Neuronal stem cell (in vitro differentiated cells): ENCODE measurements around the gene ZNHIT2.
A peak's percentile ranks its signal among the peaks of the same experiment; 100 is the strongest.

ENCODE experiments used
- DNase-seq: peaks from one replicate; pipeline ENCODE4 v3.0.0-alpha.2; 2013; ENCODE audit warnings: low spot score
- H2AFZ ChIP-seq: one replicate; pipeline ENCODE4 v1.6.1; 2013; ENCODE audit warnings: mild to moderate bottlenecking, low read length, inconsistent platforms
- H2AK5ac ChIP-seq: 2 replicates; pipeline ENCODE4 v1.6.1; 2013; ENCODE audit warnings: low read depth, mild to moderate bottlenecking, inconsistent platforms, low read length, moderate library complexity, mixed read lengths
- H2BK120ac ChIP-seq: 2 replicates; pipeline ENCODE4 v1.6.1; 2013; ENCODE audit warnings: low read depth, mild to moderate bottlenecking, inconsistent platforms, low read length, moderate library complexity, mixed read lengths
- H2BK12ac ChIP-seq: one replicate; pipeline ENCODE4 v1.6.1; 2013; ENCODE audit warnings: low read length, inconsistent platforms
- H2BK15ac ChIP-seq: 2 replicates; pipeline ENCODE4 v1.6.1; 2013; ENCODE audit warnings: mild to moderate bottlenecking, low read length, inconsistent platforms, mixed read lengths
- H2BK5ac ChIP-seq: one replicate; pipeline ENCODE4 v1.6.1; 2013; ENCODE audit warnings: inconsistent platforms, mild to moderate bottlenecking, low read length, moderate library complexity
- H3K14ac ChIP-seq: one replicate; pipeline ENCODE4 v1.6.1; 2013; ENCODE audit warnings: low read length, inconsistent platforms
- H3K18ac ChIP-seq: 2 replicates; pipeline ENCODE4 v1.6.1; 2013; ENCODE audit warnings: low read length, inconsistent platforms
- H3K23ac ChIP-seq: 2 replicates; pipeline ENCODE4 v1.6.1; 2013; ENCODE audit warnings: low read depth, mild to moderate bottlenecking, mixed read lengths, low read length, inconsistent platforms; ENCODE audit not compliant: poor library complexity
- H3K27ac ChIP-seq: replicated peaks from 3 replicates; pipeline ENCODE4 v1.5.1; 2013; ENCODE audit warnings: low read length, inconsistent platforms
- H3K27me3 ChIP-seq, 3 experiments: 2 replicates each; pipeline ENCODE4 v1.6.1; 2013; ENCODE audit warnings: low read length in 3 of 3, mild to moderate bottlenecking in 2 of 3, inconsistent platforms in 1 of 3, low read depth in 1 of 3, mixed read lengths in 1 of 3, moderate library complexity in 1 of 3; ENCODE audit not compliant: control insufficient read depth in 3 of 3, insufficient read depth in 3 of 3
- H3K36me3 ChIP-seq, 2 donors: replicated peaks in 1 of 2; 2 replicates each; pipeline ENCODE4 v1.6.1; 2013; ENCODE audit warnings: low read length in 2 of 2; ENCODE audit not compliant: control insufficient read depth in 2 of 2, insufficient read depth in 2 of 2
- H3K4ac ChIP-seq: 2 replicates; pipeline ENCODE4 v1.6.1; 2013; ENCODE audit warnings: inconsistent platforms, mild to moderate bottlenecking, low read length, moderate library complexity
- H3K4me1 ChIP-seq, 2 donors: 1 replicate in 1 of 2; 2 replicates in 1 of 2; pipeline ENCODE4 v1.6.1; 2013; ENCODE audit warnings: low read length in 2 of 2, low read depth in 1 of 2; ENCODE audit not compliant: control insufficient read depth in 2 of 2, insufficient read depth in 1 of 2
- H3K4me2 ChIP-seq: one replicate; pipeline ENCODE4 v1.6.1; 2013; ENCODE audit warnings: mild to moderate bottlenecking, low read length, inconsistent platforms; ENCODE audit not compliant: insufficient read depth, poor library complexity, severe bottlenecking
- H3K4me3 ChIP-seq, 2 donors: 2 replicates each; pipeline ENCODE4 v1.5.1; 2013; ENCODE audit warnings: low read length in 2 of 2, mild to moderate bottlenecking in 2 of 2, inconsistent platforms in 1 of 2, moderate library complexity in 1 of 2
- H3K79me1 ChIP-seq: one replicate; pipeline ENCODE4 v1.6.1; 2013; ENCODE audit warnings: low read depth, mild to moderate bottlenecking, inconsistent platforms, low read length, moderate library complexity
- H3K9ac ChIP-seq: one replicate; pipeline ENCODE4 v1.6.1; 2013; ENCODE audit warnings: mild to moderate bottlenecking, low read depth, low read length, inconsistent platforms; ENCODE audit not compliant: poor library complexity
- H3K9me3 ChIP-seq, 2 donors: replicated peaks in 1 of 2; 2 replicates each; pipeline versions ENCODE3 to v1.6.1; 2013; ENCODE audit warnings: low read length in 2 of 2, mild to moderate bottlenecking in 2 of 2, inconsistent platforms in 1 of 2, low read depth in 1 of 2, mixed read lengths in 1 of 2, moderate library complexity in 1 of 2; ENCODE audit not compliant: control insufficient read depth in 2 of 2, insufficient read depth in 1 of 2
- H4K8ac ChIP-seq: one replicate; pipeline ENCODE4 v1.6.1; 2013; ENCODE audit warnings: low read depth, mild to moderate bottlenecking, inconsistent platforms, low read length, moderate library complexity
- H4K91ac ChIP-seq: one replicate; pipeline ENCODE4 v1.6.1; 2013; ENCODE audit warnings: low read length, low read depth, mild to moderate bottlenecking, inconsistent platforms; ENCODE audit not compliant: poor library complexity
- WGBS, 2 donors: extraction: QIAGEN DNeasy Blood & Tissue Kit; methylation state at CpG; one replicate each; pipeline ENCODE4 v1.1.7; 2013; ENCODE audit warnings: missing lambda C conversion rate in 2 of 2, mixed read lengths in 1 of 2; ENCODE audit not compliant: insufficient read length in 2 of 2, insufficient replicate concordance in 1 of 2; ENCODE audit errors: extremely low coverage in 2 of 2; 5-methylcytosine and 5-hydroxymethylcytosine counted together

ZNHIT2 gene

DNA sequence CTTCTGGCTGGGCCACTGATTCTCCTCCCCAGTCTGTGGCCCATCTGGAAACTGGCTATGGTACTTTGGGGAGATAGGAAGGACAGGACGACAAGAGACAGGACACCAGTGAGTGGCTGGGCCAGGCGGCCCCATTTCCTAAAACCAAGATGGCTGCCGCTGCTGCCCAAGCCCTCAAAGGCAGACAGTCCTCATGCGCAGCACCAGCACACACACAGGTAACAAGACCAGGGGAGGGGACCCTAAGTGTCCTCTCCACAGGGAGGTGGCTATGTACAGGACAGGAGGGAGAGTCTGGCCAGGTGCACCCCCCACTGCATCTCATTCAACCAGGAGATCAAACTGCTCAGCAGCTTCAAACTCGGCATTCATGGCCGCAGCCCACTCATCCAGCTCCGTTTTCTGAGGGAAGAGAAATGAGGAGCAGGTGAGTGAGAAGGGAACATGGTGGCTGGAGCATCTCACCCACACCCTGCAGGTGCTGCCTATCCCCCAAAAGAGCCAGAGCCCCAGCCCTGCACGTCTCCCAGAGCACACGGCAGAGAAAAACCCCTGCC lies 38.6 kb downstream of the ZNHIT2 start:
- H2BK15ac ChIP-seq, result no peak overlapping the region
- no peak for DNase-seq
- H3K4me2 ChIP-seq, result no peak overlapping the region
- H2AK5ac ChIP-seq, result no peak overlapping the region
- H3K27me3 ChIP-seq, result no peaks in the 10 kb centered on the region
- H3K4me1 ChIP-seq, result peaks cover 0 to 8% of the 10 kb centered on the region in 2 donors
- WGBS, 2 donors, result no CpG with 5 or more reads among the region's 9 CpGs
- no peak overlapping the region for H3K9ac ChIP-seq
- no peak overlapping the region for H3K4me3 ChIP-seq
- peaks cover 35 to 74% of the 10 kb centered on the region in 2 donors for H3K36me3 ChIP-seq
- H3K9me3 ChIP-seq, result no peaks in the 10 kb centered on the region
- no peak overlapping the region for H4K91ac ChIP-seq
- H4K8ac ChIP-seq, result no peak overlapping the region
- no peak overlapping the region for H2BK5ac ChIP-seq
- H3K14ac ChIP-seq, result no peak overlapping the region
- H3K79me1 ChIP-seq, result peaks cover 12% of the 10 kb centered on the region
- no peak overlapping the region for H3K27ac ChIP-seq
- no peak overlapping the region for H2BK12ac ChIP-seq
- no peak overlapping the region for H2BK120ac ChIP-seq
- H2AFZ ChIP-seq, result no peak overlapping the region
- H3K23ac ChIP-seq, result no peak overlapping the region
- no peak overlapping the region for H3K4ac ChIP-seq
- no peak overlapping the region for H3K18ac ChIP-seq

DNA sequence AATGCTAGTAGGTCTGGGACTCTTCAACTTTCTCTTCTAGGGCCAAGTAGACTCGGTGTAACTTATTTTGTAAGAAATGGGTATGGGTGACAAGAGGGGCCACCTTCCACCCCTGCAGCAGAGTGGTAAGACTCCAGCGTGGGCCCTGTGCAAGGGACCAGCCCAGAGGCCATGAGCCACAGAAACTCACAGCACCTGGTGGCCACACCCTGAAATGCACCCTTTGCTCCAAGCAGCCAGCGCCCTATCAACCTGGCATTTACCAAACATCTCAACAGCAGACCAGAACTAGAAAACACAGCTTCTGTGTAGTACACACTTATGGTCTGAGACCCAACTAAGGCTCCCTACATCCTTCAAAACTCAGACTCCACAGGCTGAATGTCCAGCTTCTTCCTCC lies 39.4 kb downstream of the ZNHIT2 start:
- no peaks in the 10 kb centered on the region for H3K9me3 ChIP-seq
- no peak overlapping the region for H3K27ac ChIP-seq
- no peak for DNase-seq
- WGBS, 2 donors, result no CpG with 5 or more reads among the region's 3 CpGs
- peaks cover 35 to 74% of the 10 kb centered on the region in 2 donors for H3K36me3 ChIP-seq
- peaks cover 12% of the 10 kb centered on the region for H3K79me1 ChIP-seq
- no peak overlapping the region for H3K4me3 ChIP-seq
- no peak overlapping the region for H2AFZ ChIP-seq
- no peak overlapping the region for H3K18ac ChIP-seq
- no peak overlapping the region for H3K4ac ChIP-seq
- no peak overlapping the region for H2BK12ac ChIP-seq
- H3K27me3 ChIP-seq, result no peaks in the 10 kb centered on the region
- H3K23ac ChIP-seq, result no peak overlapping the region
- no peak overlapping the region for H2BK120ac ChIP-seq
- H2BK5ac ChIP-seq, result no peak overlapping the region
- no peak overlapping the region for H2AK5ac ChIP-seq
- H4K91ac ChIP-seq, result no peak overlapping the region
- no peak overlapping the region for H2BK15ac ChIP-seq
- no peak overlapping the region for H3K9ac ChIP-seq
- no peak overlapping the region for H3K14ac ChIP-seq
- H3K4me2 ChIP-seq, result no peak overlapping the region
- H4K8ac ChIP-seq, result no peak overlapping the region
- peaks cover 0 to 7% of the 10 kb centered on the region in 2 donors for H3K4me1 ChIP-seq

DNA sequence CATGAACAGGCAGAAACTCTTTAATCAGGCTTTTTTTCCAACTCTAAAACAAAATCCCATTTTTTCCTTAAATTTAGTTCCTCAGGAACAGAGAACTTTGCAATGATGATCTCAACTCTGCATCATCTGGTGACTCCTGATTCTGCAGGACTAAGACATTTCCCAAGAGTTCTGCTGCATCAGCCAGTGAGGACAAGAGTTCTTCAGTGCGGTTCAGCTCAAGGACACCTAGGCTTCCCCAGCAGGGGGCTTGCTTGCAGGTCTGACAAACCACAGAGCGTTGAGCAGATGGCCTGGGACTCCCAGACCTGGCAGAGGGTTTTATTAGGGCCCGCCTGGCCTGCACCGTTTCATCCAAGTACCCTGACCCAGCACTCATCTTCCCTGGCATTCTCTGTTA lies 40.0 kb downstream of the ZNHIT2 start:
- Histone ChIP-seq H3K4me1 (peaks cover 0 to under 1% of the 10 kb centered on the region in 2 donors), H3K36me3 (peaks cover 33 to 67% of the 10 kb centered on the region in 2 donors), H3K18ac (no peak overlapping the region), H2BK15ac (no peak overlapping the region), H2BK120ac (no peak overlapping the region), H2AK5ac (no peak overlapping the region), H2BK12ac (no peak overlapping the region), H3K23ac (no peak overlapping the region), H2AFZ (no peak overlapping the region), H3K4me2 (no peak overlapping the region), H4K91ac (no peak overlapping the region), H4K8ac (no peak overlapping the region), H3K4me3 (no peak overlapping the region), H3K9me3 (no peaks in the 10 kb centered on the region), H3K79me1 (peaks cover 12% of the 10 kb centered on the region), H3K4ac (no peak overlapping the region), H3K14ac (no peak overlapping the region), H3K27me3 (no peaks in the 10 kb centered on the region), H3K27ac (no peak overlapping the region), H3K9ac (no peak overlapping the region), H2BK5ac (no peak overlapping the region)
- WGBS, 2 donors, result no CpG with 5 or more reads among the region's 4 CpGs
- DNase-seq, result no peak

GRCh38 chr11:65072631-65072966 lies 44.9 kb downstream of the ZNHIT2 start:
- Histone ChIP-seq H3K9ac (no peak overlapping the region), H2BK12ac (no peak overlapping the region), H3K4me3 (no peak overlapping the region), H3K23ac (no peak overlapping the region), H2BK5ac (no peak overlapping the region), H3K14ac (no peak overlapping the region), H3K4me2 (no peak overlapping the region), H2AK5ac (peak overlapping the region; percentile 33), H4K91ac (no peak overlapping the region), H3K4ac (no peak overlapping the region), H3K27ac (no peak overlapping the region), H2BK15ac (no peak overlapping the region), H3K4me1 (no peaks in the 10 kb centered on the region), H3K36me3 (peaks cover 4 to 24% of the 10 kb centered on the region in 2 donors), H3K18ac (no peak overlapping the region), H2AFZ (no peak overlapping the region), H3K79me1 (peaks cover 2% of the 10 kb centered on the region), H4K8ac (no peak overlapping the region), H3K27me3 (no peaks in the 10 kb centered on the region), H2BK120ac (no peak overlapping the region), H3K9me3 (no peaks in the 10 kb centered on the region)
- no CpG with 5 or more reads among the region's 1 CpG for WGBS, 2 donors
- DNase-seq, result no peak
